ENCODE results near the gene LRRC27.

The LRRC27 gene

DNA sequence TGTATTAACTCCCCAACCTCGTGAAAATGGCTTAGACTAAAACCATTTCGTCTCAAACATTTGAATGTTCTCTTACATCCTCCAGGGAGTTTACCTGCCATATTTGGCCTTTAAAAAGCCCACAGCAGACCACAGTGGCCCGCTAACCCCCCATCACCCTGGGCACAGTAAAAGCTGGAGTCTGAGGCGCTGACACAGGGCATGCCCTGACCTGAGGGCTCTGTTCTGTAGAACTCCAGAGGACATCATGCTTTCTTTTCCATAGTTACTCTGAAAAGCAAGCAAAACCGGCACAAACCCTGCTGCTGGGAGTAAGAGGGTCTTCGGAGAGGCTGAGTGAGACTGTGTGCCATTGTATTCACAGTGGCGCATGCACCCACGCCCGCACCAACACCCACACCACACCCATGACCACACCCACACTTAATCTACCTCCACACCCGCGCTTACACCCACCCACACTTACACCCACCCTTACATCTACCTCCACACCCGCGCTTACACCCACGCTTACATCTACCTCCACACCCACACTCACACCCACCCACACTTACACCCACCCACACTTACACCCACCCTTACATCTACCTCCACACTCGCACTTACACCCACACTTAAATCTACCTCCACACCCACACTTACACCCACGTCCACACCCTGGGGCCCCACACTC lies 32.1 kb downstream of the LRRC27 start:
- peak; percentile 31 to 42 for DNase-seq (ENCODE audit: low read depth in 2 of 2)
- no peak overlapping the region for H3K4me3 ChIP-seq (replicated peaks in 1 of 2; ENCODE audit: low read depth in 2 of 2, low read length in 2 of 2)
- TF ChIP-seq, protein P1, sequence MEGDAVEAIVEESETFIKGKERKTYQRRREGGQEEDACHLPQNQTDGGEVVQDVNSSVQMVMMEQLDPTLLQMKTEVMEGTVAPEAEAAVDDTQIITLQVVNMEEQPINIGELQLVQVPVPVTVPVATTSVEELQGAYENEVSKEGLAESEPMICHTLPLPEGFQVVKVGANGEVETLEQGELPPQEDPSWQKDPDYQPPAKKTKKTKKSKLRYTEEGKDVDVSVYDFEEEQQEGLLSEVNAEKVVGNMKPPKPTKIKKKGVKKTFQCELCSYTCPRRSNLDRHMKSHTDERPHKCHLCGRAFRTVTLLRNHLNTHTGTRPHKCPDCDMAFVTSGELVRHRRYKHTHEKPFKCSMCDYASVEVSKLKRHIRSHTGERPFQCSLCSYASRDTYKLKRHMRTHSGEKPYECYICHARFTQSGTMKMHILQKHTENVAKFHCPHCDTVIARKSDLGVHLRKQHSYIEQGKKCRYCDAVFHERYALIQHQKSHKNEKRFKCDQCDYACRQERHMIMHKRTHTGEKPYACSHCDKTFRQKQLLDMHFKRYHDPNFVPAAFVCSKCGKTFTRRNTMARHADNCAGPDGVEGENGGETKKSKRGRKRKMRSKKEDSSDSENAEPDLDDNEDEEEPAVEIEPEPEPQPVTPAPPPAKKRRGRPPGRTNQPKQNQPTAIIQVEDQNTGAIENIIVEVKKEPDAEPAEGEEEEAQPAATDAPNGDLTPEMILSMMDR (IDR thresholded peaks at IDR 0.05; ENCODE audit: low read depth, low read length) = no peak

DNA sequence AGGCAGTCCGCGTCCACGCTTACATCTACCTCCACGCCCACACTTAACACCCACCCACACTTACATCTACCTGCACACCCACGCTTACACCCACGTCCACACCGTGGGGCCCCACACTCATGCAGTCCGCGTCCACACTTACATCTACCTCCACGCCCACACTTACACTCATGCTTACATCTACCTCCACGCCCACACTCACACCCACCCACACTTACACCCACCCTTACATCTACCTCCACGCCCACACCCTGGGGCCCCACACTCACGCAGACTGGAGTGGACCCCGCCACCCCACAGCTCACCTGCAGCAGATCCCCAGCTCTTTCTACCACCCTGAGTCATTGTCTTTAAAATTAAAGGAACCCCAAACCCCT lies 32.6 kb downstream of the LRRC27 start:
- TF ChIP-seq, protein P1 (IDR thresholded peaks at IDR 0.05; ENCODE audit: low read depth, low read length) = no peak
- DNase-seq (ENCODE audit: low read depth in 2 of 2) = no peak
- H3K4me3 ChIP-seq (replicated peaks in 1 of 2; ENCODE audit: low read depth in 2 of 2, low read length in 2 of 2) = no peak overlapping the region

DNA sequence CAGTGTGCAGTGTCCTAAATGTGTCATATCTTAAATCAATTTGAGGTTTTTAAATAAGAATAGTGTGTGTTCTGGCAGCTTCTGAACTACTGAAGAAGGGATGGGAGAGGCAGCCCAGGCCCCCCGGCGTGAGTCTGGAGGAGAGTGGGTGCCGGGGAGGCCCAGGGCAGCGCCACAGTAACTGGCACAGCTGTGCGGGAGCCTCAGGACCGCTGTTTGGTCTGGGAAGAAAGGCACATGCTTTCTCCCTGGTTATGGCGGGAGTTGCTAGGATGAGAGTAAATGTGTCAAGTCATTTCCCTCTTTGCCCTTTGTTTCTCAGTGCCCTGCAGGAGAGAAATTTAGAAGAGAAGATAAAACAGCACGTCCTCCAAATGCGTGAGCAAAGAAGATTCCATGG lies 33.1 kb downstream of the LRRC27 start:
- no peak for DNase-seq (ENCODE audit: low read depth in 2 of 2)

DNA sequence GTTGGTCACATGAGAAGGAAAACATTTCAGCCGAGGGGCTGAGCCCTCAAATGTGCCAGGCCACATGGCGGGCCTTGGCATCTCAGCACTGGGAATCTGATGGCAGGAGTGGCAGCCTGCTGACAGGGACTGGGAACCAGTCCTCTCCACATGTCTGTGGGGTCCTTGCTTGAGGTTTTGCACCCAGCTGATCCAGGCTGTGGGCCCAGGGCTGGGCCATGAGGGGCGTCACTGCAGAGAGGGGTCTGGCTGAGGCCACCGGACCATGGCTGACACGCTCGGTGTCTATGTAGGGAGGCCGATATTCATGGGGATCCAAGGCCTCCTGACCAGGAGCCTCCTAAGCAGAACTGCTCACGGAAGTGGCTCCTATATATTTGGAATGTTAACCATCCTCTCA lies 34.0 kb downstream of the LRRC27 start:
- DNase-seq (ENCODE audit: low read depth in 2 of 2) = no peak
- TF ChIP-seq, protein P1 (IDR thresholded peaks at IDR 0.05; ENCODE audit: low read depth, low read length) = no peak
- H3K4me3 ChIP-seq (replicated peaks in 1 of 2; ENCODE audit: low read depth in 2 of 2, low read length in 2 of 2) = no peak overlapping the region

More for the DNA sequence above, 33.1 kb downstream of the LRRC27 start:
- TF ChIP-seq, protein P1 (IDR thresholded peaks at IDR 0.05; ENCODE audit: low read depth, low read length) = no peak
- H3K4me3 ChIP-seq (replicated peaks in 1 of 2; ENCODE audit: low read depth in 2 of 2, low read length in 2 of 2) = no peak overlapping the region

DNA sequence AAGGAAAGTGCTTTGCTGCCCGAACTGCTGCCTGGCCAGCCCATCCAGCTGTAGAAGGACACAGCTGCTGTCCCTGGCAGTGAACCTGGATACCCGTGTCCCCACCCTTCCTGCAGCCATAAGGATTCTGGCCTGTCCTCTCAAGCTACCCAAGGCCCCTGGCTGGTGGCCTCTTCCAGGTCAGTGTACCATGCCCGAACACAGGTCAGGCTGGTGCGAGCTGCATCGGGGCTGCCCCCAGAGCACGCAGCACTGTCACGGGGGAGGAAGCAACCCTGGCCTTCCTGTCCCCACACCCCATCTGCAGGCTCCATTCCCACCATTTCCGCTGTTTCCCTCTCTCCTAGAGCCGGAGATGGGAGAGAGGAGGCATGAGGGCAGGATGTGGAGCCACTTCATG lies 34.5 kb downstream of the LRRC27 start:
- no peak overlapping the region for H3K4me3 ChIP-seq (replicated peaks in 1 of 2; ENCODE audit: low read depth in 2 of 2, low read length in 2 of 2)
- DNase-seq (ENCODE audit: low read depth in 2 of 2) = no peak
- TF ChIP-seq, protein P1 (IDR thresholded peaks at IDR 0.05; ENCODE audit: low read depth, low read length) = no peak

DNA sequence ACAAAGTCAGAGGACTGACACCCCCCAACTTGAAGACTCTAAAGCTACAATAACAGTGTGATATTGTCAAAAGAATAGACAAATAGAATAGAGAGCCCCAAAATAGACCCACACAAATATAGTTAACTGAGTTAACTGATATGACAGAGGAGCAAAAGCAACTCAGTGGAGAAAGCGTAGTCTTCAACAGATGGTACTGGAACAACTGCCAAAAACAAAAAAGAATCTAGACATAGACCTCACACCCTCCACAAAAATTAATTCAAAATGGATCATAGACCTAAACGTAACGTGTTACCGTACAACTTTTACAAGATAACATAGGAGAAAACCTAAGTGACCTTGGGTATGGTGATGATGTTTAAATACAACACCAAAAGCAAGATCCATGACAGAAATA lies 36.4 kb downstream of the LRRC27 start:
- H3K4me3 ChIP-seq (replicated peaks in 1 of 2; ENCODE audit: low read depth in 2 of 2, low read length in 2 of 2) = no peak overlapping the region
- DNase-seq (ENCODE audit: low read depth in 2 of 2) = no peak

More for the DNA sequence above, 36.4 kb downstream of the LRRC27 start:
- TF ChIP-seq, protein P1 (IDR thresholded peaks at IDR 0.05; ENCODE audit: low read depth, low read length) = no peak
